ENCODE data around the gene ETF1.

DNA sequence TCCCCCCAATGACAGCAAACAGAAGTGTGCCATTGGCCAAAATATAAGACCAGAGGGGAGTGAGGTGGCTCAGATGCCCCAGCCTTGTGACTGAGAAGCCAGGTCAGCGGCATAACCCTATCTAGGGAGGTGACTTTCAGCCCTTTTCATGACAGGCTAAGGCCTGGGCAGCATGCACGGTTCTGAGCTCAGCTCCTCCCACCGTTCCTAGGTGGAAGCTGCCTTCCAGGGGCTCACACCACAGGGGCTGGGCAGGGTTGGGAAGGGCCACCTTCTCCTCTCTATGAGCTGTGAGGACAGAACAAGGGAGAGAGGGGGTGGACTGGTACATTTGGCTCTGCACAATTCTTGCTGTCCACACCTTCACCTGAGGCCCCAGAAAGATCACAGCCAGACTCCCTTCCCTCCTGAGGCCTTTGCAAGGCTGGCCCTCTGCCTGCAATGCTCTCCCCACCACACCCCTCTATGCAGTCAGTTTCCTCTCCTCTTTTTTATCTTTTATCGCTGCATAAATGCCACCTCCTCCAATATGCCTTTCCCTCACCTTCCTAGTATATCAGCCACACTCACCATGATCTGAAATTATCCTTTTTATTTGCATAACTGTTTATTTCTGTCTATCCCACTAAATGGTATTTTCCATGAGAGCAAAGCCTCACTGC lies 82.9 kb downstream of the ETF1 start:
- TF ChIP-seq EZH2phosphoT487 (IDR thresholded peaks at IDR 0.05; ENCODE audit: low read length) (no peak), EZH2 (optimal IDR thresholded peaks at IDR 0.05; ENCODE audit: low read depth, low read length) (no peak)
- TF ChIP-seq, protein P1, sequence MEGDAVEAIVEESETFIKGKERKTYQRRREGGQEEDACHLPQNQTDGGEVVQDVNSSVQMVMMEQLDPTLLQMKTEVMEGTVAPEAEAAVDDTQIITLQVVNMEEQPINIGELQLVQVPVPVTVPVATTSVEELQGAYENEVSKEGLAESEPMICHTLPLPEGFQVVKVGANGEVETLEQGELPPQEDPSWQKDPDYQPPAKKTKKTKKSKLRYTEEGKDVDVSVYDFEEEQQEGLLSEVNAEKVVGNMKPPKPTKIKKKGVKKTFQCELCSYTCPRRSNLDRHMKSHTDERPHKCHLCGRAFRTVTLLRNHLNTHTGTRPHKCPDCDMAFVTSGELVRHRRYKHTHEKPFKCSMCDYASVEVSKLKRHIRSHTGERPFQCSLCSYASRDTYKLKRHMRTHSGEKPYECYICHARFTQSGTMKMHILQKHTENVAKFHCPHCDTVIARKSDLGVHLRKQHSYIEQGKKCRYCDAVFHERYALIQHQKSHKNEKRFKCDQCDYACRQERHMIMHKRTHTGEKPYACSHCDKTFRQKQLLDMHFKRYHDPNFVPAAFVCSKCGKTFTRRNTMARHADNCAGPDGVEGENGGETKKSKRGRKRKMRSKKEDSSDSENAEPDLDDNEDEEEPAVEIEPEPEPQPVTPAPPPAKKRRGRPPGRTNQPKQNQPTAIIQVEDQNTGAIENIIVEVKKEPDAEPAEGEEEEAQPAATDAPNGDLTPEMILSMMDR (IDR thresholded peaks at IDR 0.05; ENCODE audit: low read length): no peak

All from MM.1S (cell line).